Neural progenitor cell (in vitro differentiated cells): ENCODE results near the gene PREPL. TPM values are rescaled to one million over a fixed set of nuclear protein-coding genes. Genes with fewer than 3 reads are reported as not detected.

Experiments used
- DNase-seq: peaks from one replicate; pipeline ENCODE4 v3.0.0-alpha.2; 2016; ENCODE audit warnings: low spot score
- H2AFZ ChIP-seq: fragments of 200-600 bp; sonication (generic); replicated peaks from 2 replicates; pipeline ENCODE4 v1.6.1; 2016; ENCODE audit warnings: antibody characterized with exemption
- H3F3A ChIP-seq: fragments of 200-600 bp; sonication (generic); 2 replicates; pipeline ENCODE4 v1.6.1; 2016; ENCODE audit warnings: antibody characterized with exemption, low read depth
- H3K27ac ChIP-seq: fragments of 200-600 bp; sonication (generic); 2 replicates; pipeline ENCODE4 v1.5.1; 2016; ENCODE audit warnings: mild to moderate bottlenecking
- H3K27me3 ChIP-seq: fragments of 200-600 bp; sonication (generic); 2 replicates; pipeline ENCODE4 v1.6.1; 2016; ENCODE audit warnings: mild to moderate bottlenecking, moderate library complexity
- H3K36me3 ChIP-seq: fragments of 200-600 bp; sonication (generic); 2 replicates; pipeline ENCODE4 v1.5.1; 2016
- H3K4me1 ChIP-seq: fragments of 200-600 bp; sonication (generic); 2 replicates; pipeline ENCODE4 v1.6.1; 2016; ENCODE audit warnings: mixed run types
- H3K4me2 ChIP-seq: fragments of 200-600 bp; sonication (generic); 2 replicates; pipeline ENCODE4 v1.6.1; 2016
- H3K4me3 ChIP-seq: fragments of 200-600 bp; sonication (generic); 2 replicates; pipeline ENCODE4 v1.5.1; 2016
- H3K79me2 ChIP-seq: fragments of 200-600 bp; sonication (generic); 2 replicates; pipeline ENCODE4 v1.6.1; 2016; ENCODE audit warnings: low read depth
- H3K9ac ChIP-seq: fragments of 200-600 bp; sonication (generic); 2 replicates; pipeline ENCODE4 v1.6.1; 2016
- H3K9me3 ChIP-seq: fragments of 200-600 bp; sonication (generic); 2 replicates; pipeline ENCODE4 v1.5.1; 2016; ENCODE audit warnings: low read depth
- H4K20me1 ChIP-seq: fragments of 200-600 bp; sonication (generic); 2 replicates; pipeline ENCODE4 v1.6.1; 2016; ENCODE audit warnings: low read depth
- H3K27ac Mint-ChIP-seq: 3 replicates; pipeline ENCODE4 v1.8.0; 2021; ENCODE audit warnings: mixed read lengths
- H3K27me3 Mint-ChIP-seq: 2 replicates; pipeline ENCODE4 v1.8.0; 2022; ENCODE audit warnings: low read depth, mild to moderate bottlenecking, inconsistent platforms, moderate library complexity, mixed read lengths; ENCODE audit not compliant: insufficient read depth
- H3K36me3 Mint-ChIP-seq: 3 replicates; pipeline ENCODE4 v1.8.0; 2021; ENCODE audit warnings: mixed read lengths
- H3K4me1 Mint-ChIP-seq: 3 replicates; pipeline ENCODE4 v1.8.0; 2021; ENCODE audit warnings: mixed read lengths
- H3K4me3 Mint-ChIP-seq: 3 replicates; pipeline ENCODE4 v1.8.0; 2021; ENCODE audit warnings: mild to moderate bottlenecking, moderate library complexity, mixed read lengths
- H3K9me3 Mint-ChIP-seq: 3 replicates; pipeline ENCODE4 v1.8.0; 2020; ENCODE audit warnings: mixed read lengths
- CTCF ChIP-seq: fragments of 200-600 bp; sonication (generic); IDR thresholded peaks from 2 replicates; pipeline ENCODE4 v1.5.1; 2017; ENCODE audit warnings: antibody characterized with exemption, mild to moderate bottlenecking
- EZH2 ChIP-seq: fragments of 200-600 bp; sonication (generic); IDR thresholded peaks from 2 replicates; pipeline ENCODE4 v1.6.1; 2017; ENCODE audit warnings: antibody characterized with exemption, mild to moderate bottlenecking, moderate library complexity
- EZH2phosphoT487 ChIP-seq: fragments of 200-600 bp; sonication (generic); IDR thresholded peaks from 2 replicates; pipeline ENCODE4 v1.6.1; 2017; ENCODE audit warnings: antibody characterized with exemption
- total RNA-seq: library from RNA; depleted of rRNA; stranded (reverse); fragments of >200 nt; gene quantifications from 2 replicates; pipeline ENCODE4 v1.2.3, GENCODE V29; 2015; ENCODE audit warnings: low replicate concordance

Gene PREPL
- total RNA-seq, 1 donor from 2014 or later, result 90.8 TPM

- no peak overlapping the region for H3K9ac ChIP-seq
- H3K36me3 ChIP-seq, result peaks cover 2% of the 10 kb centered on the region
- H3K27me3 ChIP-seq, result no peaks in the 10 kb centered on the region
- no peaks in the 10 kb centered on the region for H3K9me3 ChIP-seq
- DNase-seq, result no peak
- no peak overlapping the region for H3K4me2 ChIP-seq
- H3K27ac ChIP-seq, result no peak overlapping the region
- H3K4me1 ChIP-seq, result peaks cover 13% of the 10 kb centered on the region
- peaks cover 14% of the 10 kb centered on the region for H3F3A ChIP-seq
- Mint-ChIP-seq H3K9me3 (no peaks in the 10 kb centered on the region), H3K27me3 (no peaks in the 10 kb centered on the region), H3K4me1 (peaks cover 6% of the 10 kb centered on the region), H3K4me3 (no peak overlapping the region), H3K27ac (no peak overlapping the region), H3K36me3 (peaks cover 2% of the 10 kb centered on the region)
- H3K4me3 ChIP-seq, result no peak overlapping the region
- no peak overlapping the region for H2AFZ ChIP-seq
- no peak for TF ChIP-seq CTCF
- TF ChIP-seq EZH2, result no peak
- no peak for TF ChIP-seq EZH2phosphoT487
- H3K79me2 ChIP-seq, result peaks cover 25% of the 10 kb centered on the region
- H4K20me1 ChIP-seq, result peaks cover 17% of the 10 kb centered on the region
Measured at GRCh38 chr2:44349506-44349905, 11.8 kb downstream of the PREPL start.

- peaks cover 13% of the 10 kb centered on the region for H3K4me1 ChIP-seq
- no peak overlapping the region for H3K27ac ChIP-seq
- H3K9ac ChIP-seq, result no peak overlapping the region
- Mint-ChIP-seq H3K27ac (no peak overlapping the region), H3K27me3 (no peaks in the 10 kb centered on the region), H3K9me3 (no peaks in the 10 kb centered on the region), H3K4me1 (peaks cover 6% of the 10 kb centered on the region), H3K4me3 (no peak overlapping the region), H3K36me3 (peaks cover 2% of the 10 kb centered on the region)
- peaks cover 21% of the 10 kb centered on the region for H3K79me2 ChIP-seq
- no peak for TF ChIP-seq EZH2phosphoT487
- TF ChIP-seq EZH2, result no peak
- no peak for TF ChIP-seq CTCF
- no peak for DNase-seq
- H3K4me3 ChIP-seq, result no peak overlapping the region
- no peak overlapping the region for H3K4me2 ChIP-seq
- H4K20me1 ChIP-seq, result peaks cover 17% of the 10 kb centered on the region
- H3F3A ChIP-seq, result peaks cover 14% of the 10 kb centered on the region
- H2AFZ ChIP-seq, result no peak overlapping the region
- no peaks in the 10 kb centered on the region for H3K27me3 ChIP-seq
- no peaks in the 10 kb centered on the region for H3K9me3 ChIP-seq
- peaks cover 5% of the 10 kb centered on the region for H3K36me3 ChIP-seq
Measured at GRCh38 chr2:44348400-44348799, 12.9 kb downstream of the PREPL start.

- Histone ChIP-seq H2AFZ (no peak overlapping the region), H3K9me3 (no peaks in the 10 kb centered on the region), H3K4me3 (no peak overlapping the region), H3K4me2 (no peak overlapping the region), H3K27ac (no peak overlapping the region), H3K4me1 (peaks cover 13% of the 10 kb centered on the region), H3K79me2 (peaks cover 21% of the 10 kb centered on the region), H3K36me3 (peaks cover 6% of the 10 kb centered on the region), H3K9ac (no peak overlapping the region), H3F3A (peaks cover 22% of the 10 kb centered on the region), H3K27me3 (no peaks in the 10 kb centered on the region), H4K20me1 (peaks cover 16% of the 10 kb centered on the region)
- Mint-ChIP-seq H3K4me1 (peaks cover 6% of the 10 kb centered on the region), H3K36me3 (peaks cover 5% of the 10 kb centered on the region), H3K9me3 (no peaks in the 10 kb centered on the region), H3K4me3 (no peak overlapping the region), H3K27me3 (no peaks in the 10 kb centered on the region), H3K27ac (no peak overlapping the region)
- DNase-seq, result no peak
- TF ChIP-seq EZH2, result no peak
Measured at GRCh38 chr2:44347526-44347925, 13.8 kb downstream of the PREPL start.

GRCh38 chr2:44342854-44343253, 18.4 kb downstream of the PREPL start:
- H3K4me2 ChIP-seq, result no peak overlapping the region
- H3F3A ChIP-seq, result peaks cover 10% of the 10 kb centered on the region
- peaks cover 29% of the 10 kb centered on the region for H3K36me3 ChIP-seq
- H3K79me2 ChIP-seq, result peaks cover 8% of the 10 kb centered on the region
- Mint-ChIP-seq H3K4me3 (no peak overlapping the region), H3K9me3 (no peaks in the 10 kb centered on the region), H3K27me3 (no peaks in the 10 kb centered on the region), H3K27ac (no peak overlapping the region), H3K4me1 (no peaks in the 10 kb centered on the region), H3K36me3 (peaks cover 16% of the 10 kb centered on the region)
- no peaks in the 10 kb centered on the region for H4K20me1 ChIP-seq
- H2AFZ ChIP-seq, result no peak overlapping the region
- no peaks in the 10 kb centered on the region for H3K9me3 ChIP-seq
- H3K9ac ChIP-seq, result no peak overlapping the region
- no peak overlapping the region for H3K4me3 ChIP-seq
- TF ChIP-seq EZH2phosphoT487, result no peak
- no peak for TF ChIP-seq EZH2
- peak; percentile 54 for TF ChIP-seq CTCF
- DNase-seq, result peak; percentile 39
- no peaks in the 10 kb centered on the region for H3K4me1 ChIP-seq
- H3K27ac ChIP-seq, result no peak overlapping the region
- H3K27me3 ChIP-seq, result no peaks in the 10 kb centered on the region
